Measurements from ENCODE around the gene NBPF15. TPM values are rescaled to one million over a fixed set of nuclear protein-coding genes. Genes with fewer than 3 reads are reported as not detected.
"Not testable (repeated sequence)": the region's sequence is repeated elsewhere in the genome, so short reads cannot be mapped to it uniquely, and the experiment has no call there.

NBPF15 gene
- total RNA-seq, 1 donor from 2014 or later: 9.1 TPM

GRCh38 chr1:144371651-144372050, 89.8 kb downstream of the NBPF15 start:
- intact Hi-C loops (cut with micrococcal nuclease); DNase-seq; ATAC-seq: not testable (repeated sequence)

Other genes starting within 250 kb of the NBPF15 start
- gene PPIAL4E, start 88.0 kb downstream of the NBPF15 start, total RNA-seq: not detected
- gene PPIAL4F, start 131.2 kb upstream of the NBPF15 start, total RNA-seq: not detected